Measurements from ENCODE around the gene NIM1K.

DNA sequence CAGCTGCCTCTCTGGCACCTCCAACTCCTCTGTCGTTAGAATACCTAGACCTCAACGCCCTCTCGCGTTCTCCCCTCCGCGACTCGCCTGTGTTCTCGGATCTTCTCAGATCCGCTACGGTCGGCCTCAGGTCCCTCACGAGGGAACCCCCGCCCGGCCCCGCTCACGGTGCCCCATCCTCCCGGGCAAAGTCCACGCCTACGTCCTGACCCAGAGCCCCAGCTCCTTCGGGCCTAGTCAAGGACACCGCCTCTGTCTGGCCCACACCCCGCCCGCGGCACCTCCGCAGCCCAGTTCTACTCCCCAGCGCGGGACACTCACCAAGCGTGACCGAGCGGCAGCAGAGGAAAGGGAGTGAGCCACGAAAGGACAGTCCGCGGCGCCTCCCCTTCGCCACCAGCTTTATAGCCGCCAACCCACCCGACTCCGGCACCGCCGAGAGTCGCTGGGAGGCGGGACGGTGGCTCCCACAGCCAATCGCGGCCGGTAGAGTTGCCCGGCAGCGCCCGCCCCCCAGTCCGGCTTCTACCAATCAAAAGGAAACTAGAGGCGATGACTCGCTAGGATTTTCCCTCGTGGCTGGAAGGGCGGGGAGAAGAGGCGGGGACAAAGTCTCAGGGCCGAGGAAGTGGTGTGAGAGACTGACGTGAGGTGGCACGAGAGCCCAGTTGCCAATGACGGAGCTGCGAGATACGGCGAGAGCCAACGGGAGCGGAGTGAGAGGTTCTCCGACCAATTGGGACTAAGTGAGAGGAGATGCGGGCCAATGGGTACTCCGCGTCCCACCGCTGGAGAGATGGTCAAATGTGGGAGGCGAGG, 121.2 kb downstream of the NIM1K start, which contains the start of gene HMGCS1:
- TF ChIP-seq, protein P1, sequence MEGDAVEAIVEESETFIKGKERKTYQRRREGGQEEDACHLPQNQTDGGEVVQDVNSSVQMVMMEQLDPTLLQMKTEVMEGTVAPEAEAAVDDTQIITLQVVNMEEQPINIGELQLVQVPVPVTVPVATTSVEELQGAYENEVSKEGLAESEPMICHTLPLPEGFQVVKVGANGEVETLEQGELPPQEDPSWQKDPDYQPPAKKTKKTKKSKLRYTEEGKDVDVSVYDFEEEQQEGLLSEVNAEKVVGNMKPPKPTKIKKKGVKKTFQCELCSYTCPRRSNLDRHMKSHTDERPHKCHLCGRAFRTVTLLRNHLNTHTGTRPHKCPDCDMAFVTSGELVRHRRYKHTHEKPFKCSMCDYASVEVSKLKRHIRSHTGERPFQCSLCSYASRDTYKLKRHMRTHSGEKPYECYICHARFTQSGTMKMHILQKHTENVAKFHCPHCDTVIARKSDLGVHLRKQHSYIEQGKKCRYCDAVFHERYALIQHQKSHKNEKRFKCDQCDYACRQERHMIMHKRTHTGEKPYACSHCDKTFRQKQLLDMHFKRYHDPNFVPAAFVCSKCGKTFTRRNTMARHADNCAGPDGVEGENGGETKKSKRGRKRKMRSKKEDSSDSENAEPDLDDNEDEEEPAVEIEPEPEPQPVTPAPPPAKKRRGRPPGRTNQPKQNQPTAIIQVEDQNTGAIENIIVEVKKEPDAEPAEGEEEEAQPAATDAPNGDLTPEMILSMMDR (IDR thresholded peaks at IDR 0.05 in 8 of 11, conservative IDR thresholded peaks at IDR 0.05 in 3 of 11): peak in 2 of 11 experiments; percentile 21 to 37
- peak; percentile 69 to 97 (median 92) for TF ChIP-seq POLR2A (IDR thresholded peaks at IDR 0.05)
